ENCODE data around the gene FGF14.

FGF14 gene

DNA sequence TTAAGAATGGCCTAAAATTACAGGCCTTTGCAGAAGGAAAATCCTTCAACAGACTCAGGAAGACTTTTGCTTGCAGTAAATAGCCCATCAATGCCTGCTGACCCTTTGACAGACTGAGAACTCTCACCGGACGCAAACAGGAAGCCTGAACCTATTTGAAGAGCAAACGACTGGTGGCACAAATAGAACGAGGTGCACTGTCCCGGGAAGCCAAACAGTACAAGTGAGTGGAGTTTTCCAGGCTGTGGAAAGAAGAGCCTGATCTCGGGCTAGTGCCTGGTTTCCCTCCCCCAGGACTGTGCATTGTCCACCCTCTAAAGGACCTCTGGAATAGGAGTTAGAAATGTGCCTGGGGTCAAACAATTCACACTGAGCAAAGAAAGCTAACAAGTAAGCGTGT lies 165.5 kb downstream of the FGF14 start:
- Histone ChIP-seq H3K4me1 (ENCODE audit: control insufficient read depth in 2 of 2, insufficient read depth in 1 of 2, low read depth in 1 of 2, low read length in 2 of 2) (peaks cover 1 to 2% of the 10 kb centered on the region in 2 donors), H3K18ac (ENCODE audit: low read length) (no peak overlapping the region), H3K23ac (ENCODE audit: low read depth, low read length, poor library complexity) (no peak overlapping the region), H3K4me2 (ENCODE audit: insufficient read depth, low read length, poor library complexity, severe bottlenecking) (no peak overlapping the region), H4K91ac (ENCODE audit: low read depth, low read length, poor library complexity) (no peak overlapping the region), H2BK5ac (ENCODE audit: low read length) (no peak overlapping the region), H3K9me3 (replicated peaks in 1 of 2; ENCODE audit: control insufficient read depth in 2 of 2, insufficient read depth in 1 of 2, low read depth in 1 of 2, low read length in 2 of 2) (no peaks in the 10 kb centered on the region), H3K27ac (replicated peaks; ENCODE audit: low read length) (no peak overlapping the region), H3K4me3 (ENCODE audit: low read length in 2 of 2) (no peak overlapping the region), H2AFZ (ENCODE audit: low read length) (peak overlapping the region; percentile 11), H3K27me3 (ENCODE audit: control insufficient read depth in 3 of 3, insufficient read depth in 3 of 3, low read depth in 1 of 3, low read length in 3 of 3) (no peaks in the 10 kb centered on the region), H2BK12ac (ENCODE audit: low read length) (no peak overlapping the region), H3K36me3 (replicated peaks in 1 of 2; ENCODE audit: control insufficient read depth in 2 of 2, insufficient read depth in 2 of 2, low read length in 2 of 2) (no peaks in the 10 kb centered on the region), H3K4ac (ENCODE audit: low read length) (no peak overlapping the region), H2BK120ac (ENCODE audit: low read depth, low read length) (no peak overlapping the region), H2BK15ac (ENCODE audit: low read length) (no peak overlapping the region), H3K79me1 (ENCODE audit: low read depth, low read length) (no peaks in the 10 kb centered on the region), H2AK5ac (ENCODE audit: low read depth, low read length) (no peak overlapping the region), H4K8ac (ENCODE audit: low read depth, low read length) (no peak overlapping the region), H3K9ac (ENCODE audit: low read depth, low read length, poor library complexity) (no peak overlapping the region), H3K14ac (ENCODE audit: low read length) (no peak overlapping the region)
- DNase-seq (ENCODE audit: low spot score): no peak
- no CpG with 5 or more reads among the region's 7 CpGs for WGBS, 2 donors (ENCODE audit: extremely low coverage in 2 of 2, insufficient read length in 2 of 2, insufficient replicate concordance in 1 of 2)

DNA sequence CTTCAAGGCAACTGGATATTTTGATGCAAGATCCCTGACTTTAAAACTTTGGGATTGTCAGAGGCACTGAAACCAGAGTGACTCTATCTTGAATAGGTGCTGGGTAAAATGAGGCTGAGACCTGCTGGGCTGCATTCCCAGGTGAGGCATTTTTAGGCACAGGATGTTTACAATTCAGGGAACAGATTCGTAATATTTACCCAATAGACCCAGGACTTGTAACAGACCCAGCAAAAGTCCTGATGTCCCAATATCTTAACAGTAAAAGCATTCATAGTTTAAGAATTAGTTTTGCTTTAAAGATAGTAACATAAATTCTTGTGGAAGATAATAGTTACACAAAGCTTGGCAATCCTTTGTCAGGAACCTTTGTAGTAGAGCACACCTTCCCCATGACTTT lies 166.2 kb downstream of the FGF14 start:
- Histone ChIP-seq H2AFZ (ENCODE audit: low read length) (no peak overlapping the region), H3K23ac (ENCODE audit: low read depth, low read length, poor library complexity) (no peak overlapping the region), H2BK5ac (ENCODE audit: low read length) (no peak overlapping the region), H3K14ac (ENCODE audit: low read length) (no peak overlapping the region), H3K27me3 (ENCODE audit: control insufficient read depth in 3 of 3, insufficient read depth in 3 of 3, low read depth in 1 of 3, low read length in 3 of 3) (no peaks in the 10 kb centered on the region), H3K4me1 (ENCODE audit: control insufficient read depth in 2 of 2, insufficient read depth in 1 of 2, low read depth in 1 of 2, low read length in 2 of 2) (peaks cover 0 to 1% of the 10 kb centered on the region in 2 donors), H3K9me3 (replicated peaks in 1 of 2; ENCODE audit: control insufficient read depth in 2 of 2, insufficient read depth in 1 of 2, low read depth in 1 of 2, low read length in 2 of 2) (no peaks in the 10 kb centered on the region), H3K79me1 (ENCODE audit: low read depth, low read length) (no peaks in the 10 kb centered on the region), H3K18ac (ENCODE audit: low read length) (no peak overlapping the region), H2BK15ac (ENCODE audit: low read length) (no peak overlapping the region), H3K4ac (ENCODE audit: low read length) (no peak overlapping the region), H2BK12ac (ENCODE audit: low read length) (no peak overlapping the region), H3K27ac (replicated peaks; ENCODE audit: low read length) (no peak overlapping the region), H3K36me3 (replicated peaks in 1 of 2; ENCODE audit: control insufficient read depth in 2 of 2, insufficient read depth in 2 of 2, low read length in 2 of 2) (no peaks in the 10 kb centered on the region), H3K9ac (ENCODE audit: low read depth, low read length, poor library complexity) (no peak overlapping the region), H4K8ac (ENCODE audit: low read depth, low read length) (no peak overlapping the region), H2BK120ac (ENCODE audit: low read depth, low read length) (no peak overlapping the region), H3K4me2 (ENCODE audit: insufficient read depth, low read length, poor library complexity, severe bottlenecking) (no peak overlapping the region), H4K91ac (ENCODE audit: low read depth, low read length, poor library complexity) (no peak overlapping the region), H2AK5ac (ENCODE audit: low read depth, low read length) (no peak overlapping the region), H3K4me3 (ENCODE audit: low read length in 2 of 2) (no peak overlapping the region)
- WGBS, 2 donors (ENCODE audit: extremely low coverage in 2 of 2, insufficient read length in 2 of 2, insufficient replicate concordance in 1 of 2): no CpG with 5 or more reads among the region's 1 CpG
- DNase-seq (ENCODE audit: low spot score): no peak

DNA sequence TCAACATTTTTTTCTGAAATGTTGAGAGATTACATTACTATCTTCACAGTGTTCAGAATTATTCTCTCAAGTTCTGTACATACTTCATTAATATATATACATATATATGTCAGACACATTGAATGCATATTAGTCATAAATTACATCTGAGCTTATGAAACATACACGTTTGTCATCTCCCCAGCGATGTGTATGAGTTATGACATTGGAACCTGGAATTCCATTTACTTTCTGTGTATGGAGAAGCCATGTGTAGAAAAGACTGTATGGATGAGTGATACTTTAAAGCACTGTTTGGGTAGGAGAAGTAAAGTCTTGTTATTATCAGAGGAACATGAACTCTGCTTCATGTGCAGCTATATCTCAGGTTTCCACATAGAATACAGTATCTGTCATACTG lies 167.2 kb downstream of the FGF14 start:
- no peaks in the 10 kb centered on the region for H3K79me1 ChIP-seq (ENCODE audit: low read depth, low read length)
- H2AK5ac ChIP-seq (ENCODE audit: low read depth, low read length): no peak overlapping the region
- H3K27me3 ChIP-seq (ENCODE audit: control insufficient read depth in 3 of 3, insufficient read depth in 3 of 3, low read depth in 1 of 3, low read length in 3 of 3): no peaks in the 10 kb centered on the region
- no peak overlapping the region for H3K14ac ChIP-seq (ENCODE audit: low read length)
- no peak overlapping the region for H2BK120ac ChIP-seq (ENCODE audit: low read depth, low read length)
- H3K36me3 ChIP-seq (replicated peaks in 1 of 2; ENCODE audit: control insufficient read depth in 2 of 2, insufficient read depth in 2 of 2, low read length in 2 of 2): no peaks in the 10 kb centered on the region
- no peak overlapping the region for H4K8ac ChIP-seq (ENCODE audit: low read depth, low read length)
- H3K4me1 ChIP-seq (ENCODE audit: control insufficient read depth in 2 of 2, insufficient read depth in 1 of 2, low read depth in 1 of 2, low read length in 2 of 2): peaks cover 0 to 1% of the 10 kb centered on the region in 2 donors
- no peak overlapping the region for H4K91ac ChIP-seq (ENCODE audit: low read depth, low read length, poor library complexity)
- H3K27ac ChIP-seq (replicated peaks; ENCODE audit: low read length): no peak overlapping the region
- H2BK12ac ChIP-seq (ENCODE audit: low read length): no peak overlapping the region
- no peak overlapping the region for H3K23ac ChIP-seq (ENCODE audit: low read depth, low read length, poor library complexity)
- no peaks in the 10 kb centered on the region for H3K9me3 ChIP-seq (replicated peaks in 1 of 2; ENCODE audit: control insufficient read depth in 2 of 2, insufficient read depth in 1 of 2, low read depth in 1 of 2, low read length in 2 of 2)
- H3K4ac ChIP-seq (ENCODE audit: low read length): no peak overlapping the region
- H3K4me3 ChIP-seq (ENCODE audit: low read length in 2 of 2): no peak overlapping the region
- no CpG with 5 or more reads among the region's 2 CpGs for WGBS, 2 donors (ENCODE audit: extremely low coverage in 2 of 2, insufficient read length in 2 of 2, insufficient replicate concordance in 1 of 2)
- H2BK5ac ChIP-seq (ENCODE audit: low read length): no peak overlapping the region
- no peak overlapping the region for H3K4me2 ChIP-seq (ENCODE audit: insufficient read depth, low read length, poor library complexity, severe bottlenecking)
- H2AFZ ChIP-seq (ENCODE audit: low read length): no peak overlapping the region
- no peak for DNase-seq (ENCODE audit: low spot score)
- H2BK15ac ChIP-seq (ENCODE audit: low read length): no peak overlapping the region
- H3K18ac ChIP-seq (ENCODE audit: low read length): no peak overlapping the region
- H3K9ac ChIP-seq (ENCODE audit: low read depth, low read length, poor library complexity): no peak overlapping the region

DNA sequence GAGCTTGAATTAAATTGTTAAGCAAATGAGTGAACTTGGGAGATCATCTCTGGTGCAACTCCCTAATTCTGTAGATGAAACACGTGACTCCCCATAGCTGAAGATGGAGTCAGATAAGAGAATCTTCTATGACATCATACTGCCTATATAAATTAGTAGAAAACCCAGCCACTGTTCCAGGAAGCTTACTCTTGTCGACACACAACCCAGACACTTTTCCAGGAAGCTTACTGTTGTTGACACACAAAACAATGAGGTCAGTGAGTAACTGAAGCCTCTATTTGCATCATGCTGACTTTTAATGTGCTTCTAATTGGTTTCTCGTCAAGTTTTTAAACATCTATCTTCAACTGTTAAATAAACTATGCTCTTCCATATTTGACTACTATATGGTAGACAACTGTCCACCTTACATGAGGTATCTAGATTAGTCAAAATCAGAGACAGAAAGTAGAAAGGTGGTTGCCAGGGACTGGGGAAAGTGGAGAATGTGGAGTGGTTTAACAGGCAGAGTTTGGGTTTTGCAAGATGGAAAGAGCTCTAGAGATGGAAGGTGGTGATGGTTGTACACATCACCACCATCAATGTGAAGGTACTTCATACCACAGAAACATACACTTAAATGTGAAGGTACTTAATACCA lies 168.2 kb downstream of the FGF14 start:
- no peak overlapping the region for H3K4me2 ChIP-seq (ENCODE audit: insufficient read depth, low read length, poor library complexity, severe bottlenecking)
- H3K27me3 ChIP-seq (ENCODE audit: control insufficient read depth in 3 of 3, insufficient read depth in 3 of 3, low read depth in 1 of 3, low read length in 3 of 3): no peaks in the 10 kb centered on the region
- H3K27ac ChIP-seq (replicated peaks; ENCODE audit: low read length): no peak overlapping the region
- no peak overlapping the region for H3K14ac ChIP-seq (ENCODE audit: low read length)
- H3K4ac ChIP-seq (ENCODE audit: low read length): no peak overlapping the region
- H3K9me3 ChIP-seq (replicated peaks in 1 of 2; ENCODE audit: control insufficient read depth in 2 of 2, insufficient read depth in 1 of 2, low read depth in 1 of 2, low read length in 2 of 2): no peaks in the 10 kb centered on the region
- H4K8ac ChIP-seq (ENCODE audit: low read depth, low read length): no peak overlapping the region
- H3K18ac ChIP-seq (ENCODE audit: low read length): no peak overlapping the region
- no peak for DNase-seq (ENCODE audit: low spot score)
- H3K4me1 ChIP-seq (ENCODE audit: control insufficient read depth in 2 of 2, insufficient read depth in 1 of 2, low read depth in 1 of 2, low read length in 2 of 2): peaks cover 0 to 1% of the 10 kb centered on the region in 2 donors
- H3K23ac ChIP-seq (ENCODE audit: low read depth, low read length, poor library complexity): no peak overlapping the region
- no peak overlapping the region for H2BK120ac ChIP-seq (ENCODE audit: low read depth, low read length)
- WGBS, 2 donors (ENCODE audit: extremely low coverage in 2 of 2, insufficient read length in 2 of 2, insufficient replicate concordance in 1 of 2): no CpG with 5 or more reads among the region's 3 CpGs
- no peak overlapping the region for H4K91ac ChIP-seq (ENCODE audit: low read depth, low read length, poor library complexity)
- no peak overlapping the region for H3K4me3 ChIP-seq (ENCODE audit: low read length in 2 of 2)
- no peak overlapping the region for H2AK5ac ChIP-seq (ENCODE audit: low read depth, low read length)
- H2BK12ac ChIP-seq (ENCODE audit: low read length): no peak overlapping the region
- no peaks in the 10 kb centered on the region for H3K36me3 ChIP-seq (replicated peaks in 1 of 2; ENCODE audit: control insufficient read depth in 2 of 2, insufficient read depth in 2 of 2, low read length in 2 of 2)
- no peak overlapping the region for H2BK5ac ChIP-seq (ENCODE audit: low read length)
- H3K9ac ChIP-seq (ENCODE audit: low read depth, low read length, poor library complexity): no peak overlapping the region
- H2BK15ac ChIP-seq (ENCODE audit: low read length): no peak overlapping the region
- no peaks in the 10 kb centered on the region for H3K79me1 ChIP-seq (ENCODE audit: low read depth, low read length)
- H2AFZ ChIP-seq (ENCODE audit: low read length): no peak overlapping the region

All from neuronal stem cell (in vitro differentiated cells).